GM18502 (cell line): Measurements from ENCODE around the gene KANSL2.

Source experiments
- ATAC-seq: cut with Tn5 transposase; IDR thresholded peaks from one replicate; pipeline ENCODE4 v1.9.1; 2021; ENCODE audit warnings: mild to moderate bottlenecking; ENCODE audit not compliant: unreplicated experiment, poor library complexity

Gene KANSL2

DNA sequence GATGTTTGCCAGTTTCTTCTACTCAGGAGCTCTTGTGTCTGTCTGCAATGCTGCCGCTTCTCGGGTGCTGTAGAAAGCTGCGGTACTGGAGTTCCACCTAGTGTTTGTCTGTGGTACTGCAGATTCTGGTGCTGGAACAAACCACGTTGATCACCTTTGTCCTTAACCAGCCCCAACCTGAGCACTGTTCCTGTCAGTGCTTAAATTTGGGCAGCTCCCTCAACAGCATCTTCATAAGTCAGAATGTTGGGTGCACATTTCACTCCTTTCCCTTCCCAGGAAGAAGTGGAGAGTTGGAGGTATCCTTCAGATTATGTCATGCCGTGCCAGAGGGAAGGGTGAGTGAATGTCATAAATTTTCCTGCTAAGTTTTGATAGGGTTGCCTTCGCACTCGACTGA lies 63.5 kb downstream of the KANSL2 start:
- ATAC-seq, result peak; percentile 73

DNA sequence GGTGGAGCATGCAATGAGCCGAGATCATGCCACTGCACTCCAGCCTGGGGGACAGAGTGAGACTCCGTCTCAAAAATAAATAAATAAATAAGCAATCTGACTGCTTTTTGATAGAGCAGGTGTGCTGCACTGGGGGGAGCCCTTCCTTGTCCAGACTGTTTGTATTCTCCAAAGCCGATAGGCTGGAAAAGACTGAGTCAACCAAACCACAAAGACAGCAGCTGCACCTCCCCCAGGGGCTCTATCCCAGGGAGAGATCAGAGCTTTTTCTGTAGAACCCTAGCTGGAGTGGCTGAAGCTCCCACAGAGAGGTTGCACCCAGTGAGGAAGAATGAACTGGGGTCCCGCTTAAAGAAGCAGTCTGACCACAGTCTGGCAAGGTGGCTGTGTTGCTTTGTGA lies 66.4 kb downstream of the KANSL2 start:
- ATAC-seq, result no peak

DNA sequence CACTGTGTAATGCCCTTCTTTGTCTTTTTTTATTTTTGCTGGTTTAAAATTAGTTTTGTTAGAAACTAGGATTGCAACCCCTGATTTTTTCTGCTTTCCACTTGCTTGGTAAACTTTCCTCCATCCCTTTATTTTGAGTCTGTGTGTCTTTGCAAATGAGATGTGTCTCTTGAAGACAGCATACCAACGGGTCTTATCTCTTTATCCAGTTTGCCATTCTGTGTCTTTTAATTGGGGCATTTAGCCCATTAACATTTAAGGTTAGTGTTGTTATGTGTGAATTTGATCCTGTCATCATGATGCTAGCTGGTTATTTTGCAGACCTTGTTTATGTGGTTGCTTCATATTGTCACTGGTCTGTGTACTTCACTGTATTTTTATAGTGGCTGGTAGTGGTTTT lies 68.7 kb downstream of the KANSL2 start:
- no peak for ATAC-seq
